H9 (cell line): Measurements from ENCODE around the gene MAPRE3. TPM values are rescaled to one million over a fixed set of nuclear protein-coding genes. Genes with fewer than 3 reads are reported as not detected.

Experiments used
- DNase-seq: peaks from one replicate; pipeline ENCODE4 v3.0.0-alpha.2; 2017
- H2AFZ ChIP-seq: one replicate; pipeline ENCODE4 v1.6.1; 2013; ENCODE audit warnings: mild to moderate bottlenecking, low read length, control low read depth, moderate library complexity
- H2AK5ac ChIP-seq: 2 replicates; pipeline ENCODE4 v1.6.1; 2013; ENCODE audit warnings: low read length, control low read depth, mixed read lengths; ENCODE audit not compliant: insufficient read length
- H2BK120ac ChIP-seq: one replicate; pipeline ENCODE4 v1.6.1; 2013; ENCODE audit warnings: low read depth, mild to moderate bottlenecking, low read length, control low read depth, inconsistent platforms; ENCODE audit not compliant: poor library complexity, severe bottlenecking
- H2BK12ac ChIP-seq: 2 replicates; pipeline ENCODE4 v1.6.1; 2013; ENCODE audit warnings: low read length, control low read depth, mixed read lengths, low read depth; ENCODE audit not compliant: insufficient read length
- H2BK15ac ChIP-seq: 2 replicates; pipeline ENCODE4 v1.6.1; 2013; ENCODE audit warnings: low read depth, low read length, control low read depth
- H2BK20ac ChIP-seq: one replicate; pipeline ENCODE4 v1.6.1; 2013; ENCODE audit warnings: low read depth, mild to moderate bottlenecking, low read length, control low read depth, inconsistent platforms; ENCODE audit not compliant: poor library complexity, severe bottlenecking
- H2BK5ac ChIP-seq: 2 replicates; pipeline ENCODE4 v1.6.1; 2013; ENCODE audit warnings: low read length, control low read depth, mixed read lengths; ENCODE audit not compliant: insufficient read length
- H3K14ac ChIP-seq: 2 replicates; pipeline ENCODE4 v1.6.1; 2013; ENCODE audit warnings: low read length, control low read depth; ENCODE audit not compliant: insufficient read depth
- H3K18ac ChIP-seq: 2 replicates; pipeline ENCODE4 v1.6.1; 2013; ENCODE audit warnings: low read depth, mild to moderate bottlenecking, mixed read lengths, low read length, control low read depth; ENCODE audit not compliant: insufficient read length
- H3K23ac ChIP-seq: 2 replicates; pipeline ENCODE4 v1.6.1; 2013; ENCODE audit warnings: low read length, control low read depth, mixed read lengths, low read depth; ENCODE audit not compliant: insufficient read length
- H3K23me2 ChIP-seq: 2 replicates; pipeline ENCODE4 v1.6.1; 2013; ENCODE audit warnings: low read depth, mild to moderate bottlenecking, mixed read lengths, low read length, control low read depth; ENCODE audit not compliant: insufficient read length, poor library complexity, severe bottlenecking
- H3K27ac ChIP-seq: 2 replicates; pipeline ENCODE4 v1.5.1; 2013; ENCODE audit warnings: low read length, control low read depth, mixed read lengths, low read depth; ENCODE audit not compliant: insufficient read length
- H3K27me3 ChIP-seq: 2 replicates; pipeline ENCODE4 v1.6.1; 2013; ENCODE audit warnings: low read length, control low read depth, inconsistent platforms; ENCODE audit not compliant: insufficient read depth
- H3K4ac ChIP-seq: 2 replicates; pipeline ENCODE4 v1.6.1; 2013; ENCODE audit warnings: low read depth, mild to moderate bottlenecking, control low read depth, inconsistent platforms, low read length, moderate library complexity
- H3K4me1 ChIP-seq: 2 replicates; pipeline ENCODE4 v1.6.1; 2013; ENCODE audit warnings: low read length, control low read depth, inconsistent platforms; ENCODE audit not compliant: insufficient read depth
- H3K4me2 ChIP-seq: 2 replicates; pipeline ENCODE4 v1.6.1; 2013; ENCODE audit warnings: low read length, control low read depth, mixed read lengths; ENCODE audit not compliant: insufficient read length, insufficient read depth
- H3K56ac ChIP-seq: 2 replicates; pipeline ENCODE4 v1.6.1; 2013; ENCODE audit warnings: low read depth, mild to moderate bottlenecking, mixed read lengths, low read length, control low read depth; ENCODE audit not compliant: insufficient read length
- H3K79me1 ChIP-seq: 2 replicates; pipeline ENCODE4 v1.6.1; 2013; ENCODE audit warnings: low read depth, mild to moderate bottlenecking, moderate library complexity, low read length, control low read depth, inconsistent platforms; ENCODE audit not compliant: insufficient read depth, poor library complexity, severe bottlenecking
- H3K79me2 ChIP-seq: 2 replicates; pipeline ENCODE4 v1.6.1; 2013; ENCODE audit warnings: low read length, control low read depth, inconsistent platforms; ENCODE audit not compliant: insufficient read depth
- H3K9ac ChIP-seq: 2 replicates; pipeline ENCODE4 v1.6.1; 2013; ENCODE audit warnings: low read length, control low read depth, mixed read lengths; ENCODE audit not compliant: insufficient read length; ENCODE audit errors: extremely low read depth
- H3K9me3 ChIP-seq: one replicate; pipeline ENCODE4 v1.6.1; 2013; ENCODE audit warnings: low read depth, low read length, inconsistent platforms; ENCODE audit not compliant: control insufficient read depth
- H3T11ph ChIP-seq: one replicate; pipeline ENCODE4 v1.6.1; 2013; ENCODE audit warnings: mild to moderate bottlenecking, low read length, control low read depth, inconsistent platforms
- H4K20me1 ChIP-seq: one replicate; pipeline ENCODE4 v1.6.1; 2013; ENCODE audit not compliant: control insufficient read depth, insufficient read length, insufficient read depth
- H4K5ac ChIP-seq: 2 replicates; pipeline ENCODE4 v1.6.1; 2013; ENCODE audit warnings: low read depth, mild to moderate bottlenecking, mixed read lengths, low read length, control low read depth; ENCODE audit not compliant: insufficient read length
- H4K8ac ChIP-seq: replicated peaks from 2 replicates; pipeline ENCODE4 v1.6.1; 2013; ENCODE audit warnings: low read length, control low read depth, mixed read lengths, low read depth; ENCODE audit not compliant: insufficient read length
- H4K91ac ChIP-seq: 2 replicates; pipeline ENCODE4 v1.6.1; 2013; ENCODE audit warnings: low read depth, mild to moderate bottlenecking, moderate library complexity, mixed read lengths, low read length, control low read depth; ENCODE audit not compliant: insufficient read length
- H3K27ac Mint-ChIP-seq, 3 experiments: 2 replicates in 2 of 3; 3 replicates in 1 of 3; pipeline ENCODE4 v1.8.0; 2020 to 2021; ENCODE audit warnings: mixed read lengths in 3 of 3, mild to moderate bottlenecking in 1 of 3, moderate library complexity in 1 of 3
- H3K27me3 Mint-ChIP-seq: 2 replicates; pipeline ENCODE4 v1.8.0; 2021; ENCODE audit warnings: low read depth, mild to moderate bottlenecking, moderate library complexity, mixed read lengths
- H3K36me3 Mint-ChIP-seq, 3 experiments: 2 replicates in 2 of 3; 3 replicates in 1 of 3; pipeline ENCODE4 v1.8.0; 2020 to 2021; ENCODE audit warnings: low read depth in 3 of 3, mixed read lengths in 3 of 3; ENCODE audit not compliant: insufficient read depth in 1 of 3
- H3K4me1 Mint-ChIP-seq, 2 experiments: 2 replicates each; pipeline ENCODE4 v1.8.0; 2020; ENCODE audit warnings: mixed read lengths in 2 of 2
- H3K4me3 Mint-ChIP-seq, 2 experiments: 2 replicates in 1 of 2; 3 replicates in 1 of 2; pipeline ENCODE4 v1.8.0; 2020 to 2021; ENCODE audit warnings: mild to moderate bottlenecking in 2 of 2, mixed read lengths in 2 of 2, moderate library complexity in 1 of 2
- H3K9me3 Mint-ChIP-seq, 2 experiments: 2 replicates in 1 of 2; 3 replicates in 1 of 2; pipeline ENCODE4 v1.8.0; 2020; ENCODE audit warnings: mild to moderate bottlenecking in 2 of 2, mixed read lengths in 2 of 2, moderate library complexity in 1 of 2
- WGBS: extraction: QIAGEN DNeasy Blood & Tissue Kit; methylation state at CpG from one replicate; pipeline ENCODE4 v1.1.7; 2013; ENCODE audit warnings: missing lambda C conversion rate, low lambda C conversion rate, mixed read lengths; ENCODE audit not compliant: insufficient read length; ENCODE audit errors: extremely low coverage; 5-methylcytosine and 5-hydroxymethylcytosine counted together
- total RNA-seq: library from RNA; stranded (reverse); gene quantifications from 2 replicates; pipeline ENCODE4 v1.2.1, GENCODE V29; 2021
- TF ChIP-seq, protein P1 (sequence below): fragments of 200-600 bp; sonication (generic); conservative IDR thresholded peaks from 3 replicates; pipeline ENCODE4 v1.8.0; 2021; ENCODE audit warnings: antibody characterized with exemption, mild to moderate bottlenecking

The MAPRE3 gene
- total RNA-seq, 1 experiment from 2014 or later = 2.0 TPM

DNA sequence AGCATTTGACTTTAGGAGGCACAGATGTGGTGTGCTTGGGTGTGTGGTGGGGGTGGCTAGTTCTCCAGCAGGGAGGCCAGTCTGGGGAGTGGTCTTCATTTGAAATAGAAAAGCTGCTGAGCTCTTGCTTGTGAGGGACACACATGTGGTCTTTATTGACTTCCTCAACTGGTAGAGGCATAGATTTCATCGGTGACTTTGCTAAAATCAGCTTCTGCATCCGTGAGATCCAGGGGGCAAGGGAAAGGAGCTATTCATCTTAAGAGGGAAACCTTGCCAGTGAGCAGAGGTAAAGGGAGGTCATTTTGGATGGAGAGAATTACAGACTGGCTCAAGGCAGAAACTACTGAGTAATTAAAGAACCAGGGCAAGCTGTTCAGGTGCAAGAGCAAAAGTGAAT lies 4.7 kb downstream of the MAPRE3 start:
- no CpG with 5 or more reads among the region's 2 CpGs for WGBS
- Histone ChIP-seq H2BK5ac (no peak overlapping the region), H4K8ac (no peak overlapping the region), H3K56ac (no peak overlapping the region), H3K9me3 (no peaks in the 10 kb centered on the region), H3K4me1 (peaks cover 7% of the 10 kb centered on the region), H2BK12ac (no peak overlapping the region), H2BK15ac (no peak overlapping the region), H3K23ac (no peak overlapping the region), H3K79me1 (no peaks in the 10 kb centered on the region), H3K4ac (no peak overlapping the region), H3K18ac (no peak overlapping the region), H3K23me2 (peaks cover 6% of the 10 kb centered on the region), H3K4me2 (no peak overlapping the region), H3K9ac (no peak overlapping the region), H4K20me1 (no peaks in the 10 kb centered on the region), H2AFZ (no peak overlapping the region), H2BK120ac (no peak overlapping the region), H3T11ph (no peak overlapping the region), H3K27ac (no peak overlapping the region), H4K91ac (no peak overlapping the region), H3K79me2 (no peaks in the 10 kb centered on the region), H2AK5ac (no peak overlapping the region), H2BK20ac (no peak overlapping the region), H3K14ac (no peak overlapping the region), H3K27me3 (peaks cover 3% of the 10 kb centered on the region; the same call in 1 of the 2 replicates), H4K5ac (no peak overlapping the region)
- peak overlapping the region in 1 of 2 experiments; percentile 59; a peak in 3 of 5 replicates for H3K4me3 Mint-ChIP-seq
- H3K27ac Mint-ChIP-seq = peak overlapping the region in 1 of 3 experiments; percentile 62; a peak in 2 of 7 replicates
- TF ChIP-seq, protein P1, sequence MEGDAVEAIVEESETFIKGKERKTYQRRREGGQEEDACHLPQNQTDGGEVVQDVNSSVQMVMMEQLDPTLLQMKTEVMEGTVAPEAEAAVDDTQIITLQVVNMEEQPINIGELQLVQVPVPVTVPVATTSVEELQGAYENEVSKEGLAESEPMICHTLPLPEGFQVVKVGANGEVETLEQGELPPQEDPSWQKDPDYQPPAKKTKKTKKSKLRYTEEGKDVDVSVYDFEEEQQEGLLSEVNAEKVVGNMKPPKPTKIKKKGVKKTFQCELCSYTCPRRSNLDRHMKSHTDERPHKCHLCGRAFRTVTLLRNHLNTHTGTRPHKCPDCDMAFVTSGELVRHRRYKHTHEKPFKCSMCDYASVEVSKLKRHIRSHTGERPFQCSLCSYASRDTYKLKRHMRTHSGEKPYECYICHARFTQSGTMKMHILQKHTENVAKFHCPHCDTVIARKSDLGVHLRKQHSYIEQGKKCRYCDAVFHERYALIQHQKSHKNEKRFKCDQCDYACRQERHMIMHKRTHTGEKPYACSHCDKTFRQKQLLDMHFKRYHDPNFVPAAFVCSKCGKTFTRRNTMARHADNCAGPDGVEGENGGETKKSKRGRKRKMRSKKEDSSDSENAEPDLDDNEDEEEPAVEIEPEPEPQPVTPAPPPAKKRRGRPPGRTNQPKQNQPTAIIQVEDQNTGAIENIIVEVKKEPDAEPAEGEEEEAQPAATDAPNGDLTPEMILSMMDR = no peak
- peaks cover 18 to 28% of the 10 kb centered on the region in 2 experiments for H3K4me1 Mint-ChIP-seq
- DNase-seq = no peak
- H3K27me3 Mint-ChIP-seq = peaks cover 37% of the 10 kb centered on the region
- no peaks in the 10 kb centered on the region for H3K36me3 Mint-ChIP-seq
- no peaks in the 10 kb centered on the region; a peak in 1 of 5 replicates for H3K9me3 Mint-ChIP-seq
